Glutamatergic neuron (in vitro differentiated cells): Measurements from ENCODE around the gene CTSH. TPM values are rescaled to one million over a fixed set of nuclear protein-coding genes. Genes with fewer than 3 reads are reported as not detected.
"Not testable (repeated sequence)": the region's sequence is repeated elsewhere in the genome, so short reads cannot be mapped to it uniquely, and the experiment has no call there.

Experiments used
- DNase-seq: peaks from one replicate; pipeline ENCODE4 v3.0.0; 2022
- H3K27ac Mint-ChIP-seq: one replicate; pipeline ENCODE4 v1.8.0; 2020; ENCODE audit warnings: mild to moderate bottlenecking, mixed read lengths, inconsistent platforms; ENCODE audit not compliant: unreplicated experiment
- H3K27me3 Mint-ChIP-seq: one replicate; pipeline ENCODE4 v1.8.0; 2020; ENCODE audit warnings: mild to moderate bottlenecking, moderate library complexity, mixed read lengths, inconsistent platforms; ENCODE audit not compliant: unreplicated experiment
- H3K36me3 Mint-ChIP-seq: one replicate; pipeline ENCODE4 v1.8.0; 2020; ENCODE audit warnings: mild to moderate bottlenecking, mixed read lengths, inconsistent platforms; ENCODE audit not compliant: unreplicated experiment
- H3K4me1 Mint-ChIP-seq: one replicate; pipeline ENCODE4 v1.8.0; 2020; ENCODE audit warnings: mild to moderate bottlenecking, low read depth, mixed read lengths, inconsistent platforms; ENCODE audit not compliant: unreplicated experiment
- H3K4me3 Mint-ChIP-seq: one replicate; pipeline ENCODE4 v1.8.0; 2020; ENCODE audit warnings: mild to moderate bottlenecking, mixed read lengths, inconsistent platforms; ENCODE audit not compliant: unreplicated experiment
- H3K9me3 Mint-ChIP-seq: one replicate; pipeline ENCODE4 v1.8.0; 2020; ENCODE audit warnings: mild to moderate bottlenecking, moderate library complexity, mixed read lengths, inconsistent platforms; ENCODE audit not compliant: unreplicated experiment
- CTCF ChIP-seq: fragments of 200-600 bp; sonication (generic); IDR thresholded peaks from one replicate; pipeline ENCODE4 v1.5.0; 2021; ENCODE audit not compliant: partially characterized antibody, unreplicated experiment
- total RNA-seq: library from RNA; stranded (reverse); fragmentation: NEBNext Ultra II Directional; extraction: Animal tissue kit (Norgen Biotek cat#: 25700); gene quantifications from one replicate; pipeline ENCODE4 v1.2.1, GENCODE V29; 2021; ENCODE audit not compliant: unreplicated experiment

Gene CTSH
- total RNA-seq, 1 donor from 2014 or later = not detected

DNA sequence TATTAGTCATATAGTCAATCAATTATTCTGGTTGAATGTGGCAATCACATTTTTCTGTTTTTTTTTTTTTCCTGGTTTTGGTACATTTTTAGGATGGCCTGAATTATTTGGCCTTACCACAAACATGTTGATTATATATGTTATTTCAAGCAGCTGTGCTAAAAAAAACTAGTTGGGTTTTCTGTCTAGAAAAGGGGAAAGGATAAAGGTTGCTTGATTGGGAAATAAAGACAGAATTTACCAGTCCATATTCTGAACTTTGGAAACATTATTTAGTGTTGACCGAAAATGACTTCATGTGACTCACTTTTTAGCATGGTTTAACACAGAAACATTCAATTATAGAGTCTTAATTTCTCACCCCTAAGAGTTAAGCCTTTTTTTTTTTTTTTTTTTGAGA, 64.0 kb downstream of the CTSH start:
- TF ChIP-seq CTCF = no peak

GRCh38 chr15:78880242-78880533, 64.7 kb downstream of the CTSH start:
- H3K27me3 Mint-ChIP-seq = no peaks in the 10 kb centered on the region
- peaks cover under 1% of the 10 kb centered on the region for H3K9me3 Mint-ChIP-seq
- peaks cover 26% of the 10 kb centered on the region for H3K4me1 Mint-ChIP-seq
- no peak overlapping the region for H3K27ac Mint-ChIP-seq
- H3K36me3 Mint-ChIP-seq = no peaks in the 10 kb centered on the region
- no peak for TF ChIP-seq CTCF
- no peak overlapping the region for H3K4me3 Mint-ChIP-seq
- DNase-seq = no peak

More for the DNA sequence above, 64.0 kb downstream of the CTSH start:
- no peaks in the 10 kb centered on the region for H3K27me3 Mint-ChIP-seq
- H3K9me3 Mint-ChIP-seq = no peaks in the 10 kb centered on the region
- no peak for DNase-seq
- H3K4me3 Mint-ChIP-seq = no peak overlapping the region
- H3K4me1 Mint-ChIP-seq = peaks cover 23% of the 10 kb centered on the region
- H3K36me3 Mint-ChIP-seq = no peaks in the 10 kb centered on the region
- H3K27ac Mint-ChIP-seq = no peak overlapping the region

DNA sequence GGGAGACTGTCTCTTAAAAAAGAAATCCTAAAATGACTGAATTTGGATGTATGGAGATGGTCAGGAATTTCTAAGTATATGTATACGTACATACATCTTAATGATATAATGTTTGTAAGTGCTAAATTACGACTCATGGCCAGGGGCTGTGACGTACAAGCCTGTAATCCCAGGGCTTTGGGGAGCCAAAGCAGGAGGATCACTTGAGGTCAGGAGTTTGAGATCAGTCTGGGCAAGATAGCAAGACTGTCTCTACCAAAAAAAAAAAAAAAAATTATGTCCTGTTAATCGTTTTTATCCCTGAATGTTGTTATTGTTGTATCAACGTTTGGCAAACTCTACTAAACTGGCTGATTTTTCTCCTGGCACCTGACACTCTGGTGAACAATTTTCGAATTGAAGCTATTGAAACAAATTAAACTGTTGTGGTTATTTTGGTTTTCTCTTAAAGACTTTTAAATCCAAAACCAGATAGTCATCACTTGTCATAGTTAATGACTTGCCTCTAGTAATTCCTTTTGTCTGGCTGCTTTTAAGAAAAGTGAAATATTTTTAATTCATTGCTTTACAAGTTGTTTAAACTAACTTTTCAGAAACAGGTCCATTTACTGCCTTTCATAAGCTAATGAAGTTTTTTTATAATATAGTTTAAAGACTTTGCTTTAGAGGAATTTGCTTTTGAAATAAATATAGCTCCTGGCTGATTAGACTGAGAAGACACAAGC, 65.2 kb downstream of the CTSH start:
- Mint-ChIP-seq H3K4me1 (peaks cover 31% of the 10 kb centered on the region), H3K27me3 (no peaks in the 10 kb centered on the region), H3K4me3 (peak overlapping the region; percentile 11), H3K36me3 (no peaks in the 10 kb centered on the region), H3K27ac (no peak overlapping the region), H3K9me3 (peaks cover 5% of the 10 kb centered on the region)
- TF ChIP-seq CTCF = no peak
- DNase-seq = no peak

DNA sequence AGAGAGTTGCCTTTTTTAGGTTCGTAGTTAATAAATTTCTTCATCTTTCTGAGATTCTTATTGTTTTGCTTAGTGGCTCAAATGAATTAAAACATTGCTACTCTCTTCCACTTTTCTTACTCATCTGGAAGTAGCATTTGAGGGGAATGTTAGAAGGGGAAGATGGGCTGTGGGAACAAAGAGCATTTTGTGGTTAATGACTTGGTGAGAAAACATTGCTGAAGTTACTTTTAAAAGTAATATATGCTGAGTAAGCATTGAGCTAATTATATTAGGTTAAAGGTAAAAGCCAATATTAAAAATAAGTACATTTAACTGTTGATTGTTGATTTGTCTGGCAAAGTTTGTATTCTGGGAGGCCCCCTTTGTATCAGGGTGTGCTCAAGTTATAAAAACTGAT, 66.5 kb downstream of the CTSH start:
- Mint-ChIP-seq H3K9me3 (peaks cover 15% of the 10 kb centered on the region), H3K4me3 (peak overlapping the region; percentile 73), H3K36me3 (no peaks in the 10 kb centered on the region), H3K27ac (no peak overlapping the region), H3K27me3 (peaks cover 7% of the 10 kb centered on the region), H3K4me1 (peaks cover 30% of the 10 kb centered on the region)
- no peak for TF ChIP-seq CTCF
- DNase-seq = no peak

DNA sequence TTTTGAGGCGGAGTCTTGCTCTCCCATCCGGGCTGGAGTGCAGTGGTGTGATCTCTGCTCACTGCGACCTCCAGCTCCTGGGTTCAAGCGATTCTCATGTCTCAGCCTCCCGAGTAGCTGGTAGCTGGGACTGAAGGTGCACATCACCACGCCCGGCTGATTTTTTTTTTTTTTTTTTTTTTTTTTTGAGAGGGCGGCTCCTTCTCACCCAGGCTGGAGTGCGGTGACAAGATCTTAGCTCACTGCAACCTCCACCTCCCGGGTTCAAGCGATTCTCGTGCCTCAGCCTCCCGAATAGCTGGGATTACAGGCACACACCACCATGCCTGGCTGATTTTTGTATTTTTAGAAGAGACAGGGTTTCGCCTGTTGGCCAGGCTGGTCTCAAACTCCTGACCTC, 67.9 kb downstream of the CTSH start:
- H3K4me1 Mint-ChIP-seq = peaks cover 32% of the 10 kb centered on the region
- not testable (repeated sequence) for H3K4me3 Mint-ChIP-seq, DNase-seq, H3K27ac Mint-ChIP-seq, H3K36me3 Mint-ChIP-seq
- peaks cover 14% of the 10 kb centered on the region for H3K27me3 Mint-ChIP-seq
- peaks cover 23% of the 10 kb centered on the region for H3K9me3 Mint-ChIP-seq
